Embryonic facial prominence (tissue), 1 donor: ENCODE results near the gene SSX2IP.
A peak's percentile ranks its signal among the peaks of the same experiment; 100 is the strongest.
"Not testable (repeated sequence)": the region's sequence is repeated elsewhere in the genome, so short reads cannot be mapped to it uniquely, and the experiment has no call there.

Source experiments
- DNase-seq: peaks from one replicate; pipeline ENCODE4 v3.0.0-alpha.2; 2016; ENCODE audit errors: extremely low spot score

Gene SSX2IP

GRCh38 chr1:84690397-84691121, at the start of gene SSX2IP:
Gene SSX2IP (minus strand): TSS chr1:84690461. CDS start chr1:84671219, 19,242 bp downstream.
- DNase-seq: peak; percentile 82

GRCh38 chr1:84738237-84738636, 48.0 kb upstream of the SSX2IP start:
- no peak for DNase-seq

- no peak for DNase-seq
Observed at GRCh38 chr1:84737590-84737989, 47.3 kb upstream of the SSX2IP start.

GRCh38 chr1:84736944-84737343, 46.7 kb upstream of the SSX2IP start:
- DNase-seq: no peak

GRCh38 chr1:84736445-84736844, 46.2 kb upstream of the SSX2IP start:
- no peak for DNase-seq

GRCh38 chr1:84735483-84735882, 45.2 kb upstream of the SSX2IP start:
- DNase-seq: no peak

GRCh38 chr1:84732520-84732919, 42.3 kb upstream of the SSX2IP start:
- DNase-seq: no peak

- no peak for DNase-seq
Observed at GRCh38 chr1:84731519-84731918, 41.3 kb upstream of the SSX2IP start.

GRCh38 chr1:84727711-84728110, 37.5 kb upstream of the SSX2IP start:
- DNase-seq: not testable (repeated sequence)

- no peak for DNase-seq
Observed at GRCh38 chr1:84726593-84727499, 36.6 kb upstream of the SSX2IP start.

GRCh38 chr1:84724128-84724860, 34.0 kb upstream of the SSX2IP start:
- no peak for DNase-seq

GRCh38 chr1:84722794-84723193, 32.5 kb upstream of the SSX2IP start:
- DNase-seq: no peak

GRCh38 chr1:84721872-84722271, 31.6 kb upstream of the SSX2IP start:
- not testable (repeated sequence) for DNase-seq

- no peak for DNase-seq
Observed at GRCh38 chr1:84721152-84721551, 30.9 kb upstream of the SSX2IP start.

- no peak for DNase-seq
Observed at GRCh38 chr1:84720221-84720780, 30.0 kb upstream of the SSX2IP start.

GRCh38 chr1:84719543-84720217, 29.4 kb upstream of the SSX2IP start:
- peak; percentile 34 for DNase-seq

- DNase-seq: no peak
Observed at GRCh38 chr1:84715342-84716019, 25.2 kb upstream of the SSX2IP start.

GRCh38 chr1:84712276-84712874, 22.1 kb upstream of the SSX2IP start:
- no peak for DNase-seq

GRCh38 chr1:84711869-84712268, 21.6 kb upstream of the SSX2IP start:
- DNase-seq: no peak

- no peak for DNase-seq
Observed at GRCh38 chr1:84711121-84711520, 20.9 kb upstream of the SSX2IP start.
